ENCODE results near the gene SEC14L3.

DNA sequence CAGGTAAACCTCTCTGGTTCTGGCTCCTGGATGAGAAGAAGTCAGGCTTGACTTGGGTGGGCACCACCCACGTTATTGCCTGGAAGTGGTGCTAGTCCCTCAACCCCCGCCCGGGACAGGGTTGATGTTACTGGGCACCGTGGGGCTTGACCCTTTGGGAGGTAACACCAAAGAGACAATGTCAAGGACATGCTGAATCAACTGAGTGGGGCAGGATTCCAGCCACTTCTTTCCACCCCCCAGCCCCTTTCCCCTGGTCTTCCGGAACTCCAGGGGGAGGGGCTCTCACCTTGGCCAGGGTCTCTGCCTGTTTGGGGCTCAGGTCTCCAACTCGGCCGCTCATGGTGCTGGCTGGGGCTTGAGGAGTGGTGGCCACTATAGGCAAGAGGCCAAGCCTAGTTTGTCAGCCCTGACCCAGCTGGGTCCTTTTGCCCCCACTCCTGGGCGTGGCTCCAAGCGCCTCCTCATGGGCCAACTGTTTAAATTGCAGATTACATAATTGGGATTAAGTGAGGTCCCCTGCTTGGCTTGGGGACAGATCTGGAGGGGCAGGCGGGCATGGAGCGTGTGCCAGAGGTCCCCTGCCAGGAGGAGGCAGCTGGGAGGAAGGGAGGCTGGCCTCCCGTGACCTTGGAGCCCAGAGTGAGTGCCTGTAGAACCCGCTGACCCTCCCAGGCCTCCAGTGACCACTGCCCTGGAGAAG, at the start of gene SEC14L3:
- TF ChIP-seq, protein P1, sequence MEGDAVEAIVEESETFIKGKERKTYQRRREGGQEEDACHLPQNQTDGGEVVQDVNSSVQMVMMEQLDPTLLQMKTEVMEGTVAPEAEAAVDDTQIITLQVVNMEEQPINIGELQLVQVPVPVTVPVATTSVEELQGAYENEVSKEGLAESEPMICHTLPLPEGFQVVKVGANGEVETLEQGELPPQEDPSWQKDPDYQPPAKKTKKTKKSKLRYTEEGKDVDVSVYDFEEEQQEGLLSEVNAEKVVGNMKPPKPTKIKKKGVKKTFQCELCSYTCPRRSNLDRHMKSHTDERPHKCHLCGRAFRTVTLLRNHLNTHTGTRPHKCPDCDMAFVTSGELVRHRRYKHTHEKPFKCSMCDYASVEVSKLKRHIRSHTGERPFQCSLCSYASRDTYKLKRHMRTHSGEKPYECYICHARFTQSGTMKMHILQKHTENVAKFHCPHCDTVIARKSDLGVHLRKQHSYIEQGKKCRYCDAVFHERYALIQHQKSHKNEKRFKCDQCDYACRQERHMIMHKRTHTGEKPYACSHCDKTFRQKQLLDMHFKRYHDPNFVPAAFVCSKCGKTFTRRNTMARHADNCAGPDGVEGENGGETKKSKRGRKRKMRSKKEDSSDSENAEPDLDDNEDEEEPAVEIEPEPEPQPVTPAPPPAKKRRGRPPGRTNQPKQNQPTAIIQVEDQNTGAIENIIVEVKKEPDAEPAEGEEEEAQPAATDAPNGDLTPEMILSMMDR (IDR thresholded peaks at IDR 0.05; ENCODE audit: low read depth, low read length) = no peak
- TF ChIP-seq MYC (IDR thresholded peaks at IDR 0.05; ENCODE audit: low read depth, low read length) (no peak), POLR2A (IDR thresholded peaks at IDR 0.05; ENCODE audit: extremely low read depth, insufficient read length) (no peak)
